KG1 (cell line): ENCODE data around the gene XPNPEP3.
A peak's percentile ranks its signal among the peaks of the same experiment; 100 is the strongest.

Source experiments
- DNase-seq: peaks from one replicate; lab custom pipeline; 2025; lab: John Stamatoyannopoulos, UW

Gene XPNPEP3

GRCh38 chr22:40939202-40939601 lies 82.3 kb downstream of the XPNPEP3 start:
- no peak for DNase-seq

- DNase-seq = peak; percentile 97
Measured at GRCh38 chr22:40950962-40951794, 94.2 kb downstream of the XPNPEP3 start, which contains the start of gene RBX1. Gene RBX1 (plus strand): TSS chr22:40951378. CDS start chr22:40951399, 21 bp downstream.

- DNase-seq = peak; percentile 68
Measured at GRCh38 chr22:40951795-40952605, 95.1 kb downstream of the XPNPEP3 start.

GRCh38 chr22:40953471-40953870 lies 96.5 kb downstream of the XPNPEP3 start:
- no peak for DNase-seq

DNA sequence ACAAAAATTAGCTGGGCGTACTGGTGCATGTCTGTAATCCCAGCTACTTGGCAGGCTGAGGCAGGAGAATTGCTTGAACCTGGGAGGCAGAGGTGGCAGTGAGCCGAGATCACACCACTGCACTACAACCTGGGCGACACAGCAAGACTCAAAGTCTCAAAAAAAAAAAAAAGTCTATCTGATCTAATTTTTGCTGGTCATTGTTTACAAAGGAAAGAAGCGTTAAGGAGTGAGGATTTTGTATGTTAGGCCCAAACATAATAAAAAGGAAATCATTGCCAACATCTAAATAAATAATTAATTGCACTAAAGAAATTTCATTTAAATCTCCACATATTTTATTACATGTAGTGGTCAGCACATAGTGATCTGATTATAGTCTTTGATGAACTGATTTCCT lies 97.2 kb downstream of the XPNPEP3 start:
- DNase-seq = no peak

GRCh38 chr22:40955571-40955970 lies 98.6 kb downstream of the XPNPEP3 start:
- no peak for DNase-seq

- DNase-seq = no peak
Measured at GRCh38 chr22:40957601-40958000, 100.7 kb downstream of the XPNPEP3 start.

GRCh38 chr22:40958299-40958698 lies 101.4 kb downstream of the XPNPEP3 start:
- no peak for DNase-seq

- no peak for DNase-seq
Measured at GRCh38 chr22:40960145-40960544, 103.2 kb downstream of the XPNPEP3 start.

GRCh38 chr22:40965936-40966725 lies 109.2 kb downstream of the XPNPEP3 start:
- DNase-seq = no peak

GRCh38 chr22:40966726-40967085 lies 109.8 kb downstream of the XPNPEP3 start:
- DNase-seq = no peak

GRCh38 chr22:40967111-40967760 lies 110.3 kb downstream of the XPNPEP3 start:
- no peak for DNase-seq

- DNase-seq = no peak
Measured at GRCh38 chr22:40972587-40972986, 115.6 kb downstream of the XPNPEP3 start.

- no peak for DNase-seq
Measured at GRCh38 chr22:40973144-40973543, 116.2 kb downstream of the XPNPEP3 start.

- DNase-seq = no peak
Measured at GRCh38 chr22:40975366-40975765, 118.4 kb downstream of the XPNPEP3 start.

- DNase-seq = no peak
Measured at GRCh38 chr22:40976866-40977700, 120.1 kb downstream of the XPNPEP3 start.

- DNase-seq = no peak
Measured at GRCh38 chr22:40979198-40979597, 122.2 kb downstream of the XPNPEP3 start.

DNA sequence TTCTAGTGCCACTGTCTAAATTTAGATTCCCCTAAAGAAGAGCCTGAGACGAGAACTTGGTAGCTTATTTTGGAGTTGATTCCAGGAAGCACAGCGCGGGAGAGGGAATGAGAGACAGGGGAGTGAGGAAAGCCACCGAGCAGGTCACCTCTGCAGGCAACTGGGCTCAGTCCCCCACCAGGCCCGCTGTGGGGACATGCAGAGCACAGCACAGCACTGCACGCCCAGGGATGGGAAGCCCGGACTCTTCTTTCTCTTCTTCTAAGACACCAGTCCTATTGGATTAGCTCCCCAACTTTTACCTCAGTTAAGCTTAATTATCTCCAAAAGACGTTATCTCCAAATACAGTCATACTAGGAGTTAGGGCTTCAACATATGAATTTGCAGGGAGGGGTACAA lies 122.9 kb downstream of the XPNPEP3 start:
- DNase-seq = no peak
